GM18870 (cell line): ENCODE data around the gene GTF3C5.
"Not testable (repeated sequence)": the region's sequence is repeated elsewhere in the genome, so short reads cannot be mapped to it uniquely, and the experiment has no call there.

Experiments
- ATAC-seq: cut with Tn5 transposase; IDR thresholded peaks from one replicate; pipeline ENCODE4 v1.9.1; 2021; ENCODE audit warnings: moderate library complexity; ENCODE audit not compliant: unreplicated experiment

The GTF3C5 gene

GRCh38 chr9:133051966-133052539 is 21.3 kb downstream of the GTF3C5 start:
- ATAC-seq, result no peak

- no peak for ATAC-seq
These were observed 23.5 kb downstream of the GTF3C5 start for GRCh38 chr9:133054194-133054890.

GRCh38 chr9:133054966-133055365 is 24.2 kb downstream of the GTF3C5 start:
- no peak for ATAC-seq

- no peak for ATAC-seq
These were observed 25.1 kb downstream of the GTF3C5 start for GRCh38 chr9:133055788-133056420.

GRCh38 chr9:133056533-133056932 is 25.7 kb downstream of the GTF3C5 start:
- ATAC-seq, result no peak

- no peak for ATAC-seq
These were observed 26.2 kb downstream of the GTF3C5 start for GRCh38 chr9:133057006-133057405.

- ATAC-seq, result no peak
These were observed 26.8 kb downstream of the GTF3C5 start for GRCh38 chr9:133057553-133057952.

GRCh38 chr9:133058071-133058470 is 27.3 kb downstream of the GTF3C5 start:
- ATAC-seq, result no peak

GRCh38 chr9:133058550-133059320 is 27.9 kb downstream of the GTF3C5 start:
- ATAC-seq, result no peak

- no peak for ATAC-seq
These were observed 28.8 kb downstream of the GTF3C5 start for GRCh38 chr9:133059623-133060022.

- no peak for ATAC-seq
These were observed 29.6 kb downstream of the GTF3C5 start for GRCh38 chr9:133060417-133060841.

GRCh38 chr9:133061019-133061763 is 30.4 kb downstream of the GTF3C5 start:
- ATAC-seq, result not testable (repeated sequence)

- not testable (repeated sequence) for ATAC-seq
These were observed 31.0 kb downstream of the GTF3C5 start, which contains the start of gene CEL for GRCh38 chr9:133061764-133062145. Gene CEL (plus strand): TSS chr9:133061981. CDS start chr9:133062003, 22 bp downstream.

- not testable (repeated sequence) for ATAC-seq
These were observed 31.8 kb downstream of the GTF3C5 start for GRCh38 chr9:133062569-133062968.

- ATAC-seq, result no peak
These were observed 32.3 kb downstream of the GTF3C5 start for GRCh38 chr9:133063159-133063499.

- ATAC-seq, result no peak
These were observed 32.9 kb downstream of the GTF3C5 start for GRCh38 chr9:133063500-133064231.

- no peak for ATAC-seq
These were observed 33.7 kb downstream of the GTF3C5 start for GRCh38 chr9:133064241-133065069.

GRCh38 chr9:133065070-133065388 is 34.2 kb downstream of the GTF3C5 start:
- no peak for ATAC-seq

GRCh38 chr9:133066181-133066983 is 35.6 kb downstream of the GTF3C5 start:
- no peak for ATAC-seq
